GM18867 (cell line): ENCODE measurements around the gene PQBP1.
A peak's percentile ranks its signal among the peaks of the same experiment; 100 is the strongest.
"Not testable (repeated sequence)": the region's sequence is repeated elsewhere in the genome, so short reads cannot be mapped to it uniquely, and the experiment has no call there.

ENCODE experiments used
- ATAC-seq: cut with Tn5 transposase; IDR thresholded peaks from one replicate; pipeline ENCODE4 v1.9.1; 2021; ENCODE audit warnings: mild to moderate bottlenecking, moderate library complexity; ENCODE audit not compliant: unreplicated experiment

The PQBP1 gene, protein sequence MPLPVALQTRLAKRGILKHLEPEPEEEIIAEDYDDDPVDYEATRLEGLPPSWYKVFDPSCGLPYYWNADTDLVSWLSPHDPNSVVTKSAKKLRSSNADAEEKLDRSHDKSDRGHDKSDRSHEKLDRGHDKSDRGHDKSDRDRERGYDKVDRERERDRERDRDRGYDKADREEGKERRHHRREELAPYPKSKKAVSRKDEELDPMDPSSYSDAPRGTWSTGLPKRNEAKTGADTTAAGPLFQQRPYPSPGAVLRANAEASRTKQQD

DNA sequence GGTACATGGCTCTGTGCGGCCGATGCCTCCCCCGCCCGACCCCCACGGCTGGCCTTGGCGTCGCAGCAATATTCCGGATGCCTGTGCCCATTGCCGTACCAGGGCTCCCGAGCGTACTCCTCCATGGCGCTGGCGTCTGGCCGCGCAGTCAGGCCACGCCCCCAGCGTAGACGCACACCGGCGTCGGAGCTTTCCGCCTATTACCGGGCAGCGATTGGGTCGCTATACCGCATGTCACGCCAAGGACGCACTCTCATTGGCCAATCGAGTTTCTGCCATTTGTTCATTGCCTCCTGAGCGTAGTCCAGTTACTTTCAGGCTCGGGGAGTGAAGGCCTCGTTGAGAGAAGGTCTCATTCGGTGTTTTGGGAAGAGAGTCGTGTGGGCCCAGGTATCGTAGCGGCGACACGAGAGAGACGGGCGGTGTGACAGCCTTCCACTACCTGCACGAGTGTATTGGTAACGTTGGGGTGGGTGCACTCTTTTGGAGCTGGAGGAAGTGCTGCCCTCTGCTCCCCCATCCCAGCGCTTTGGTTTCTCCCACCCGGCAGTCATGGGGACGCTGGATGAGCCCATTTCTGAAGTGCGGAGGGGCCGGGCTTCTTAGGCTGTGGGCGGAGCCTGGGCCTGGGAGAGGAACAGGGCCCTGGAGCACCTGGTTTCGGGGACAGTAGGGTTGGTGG lies at the start of gene PQBP1, which contains the start of gene TIMM17B:
Gene PQBP1, plus strand, starts transcription at position 306 of the 682 bp plus-strand sequence. CDS start 580 bp downstream, outside the sequence.
Gene TIMM17B, minus strand, starts transcription at position 144 of the 682 bp plus-strand sequence. Its CDS starts 19 bp downstream, at position 125.
- peak; percentile 87 for ATAC-seq

DNA sequence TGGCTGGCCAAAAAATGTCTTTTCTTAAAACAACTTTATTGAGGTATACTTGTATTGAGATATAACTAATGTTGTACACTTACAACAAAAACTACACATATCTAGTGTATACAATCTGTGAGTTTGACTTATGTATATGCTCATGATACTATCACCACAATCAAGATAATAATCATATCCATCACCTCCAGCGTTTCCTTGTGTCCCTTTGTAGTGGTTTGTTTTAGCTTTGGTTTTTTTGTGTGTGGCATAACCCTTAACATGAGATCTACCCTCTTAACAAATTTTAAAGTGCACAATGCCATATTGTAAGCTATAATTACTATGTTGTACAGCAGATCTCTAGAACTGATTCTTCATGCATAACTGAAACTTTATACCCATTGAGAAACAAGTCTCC lies 48.9 kb upstream of the PQBP1 start:
- no peak for ATAC-seq

DNA sequence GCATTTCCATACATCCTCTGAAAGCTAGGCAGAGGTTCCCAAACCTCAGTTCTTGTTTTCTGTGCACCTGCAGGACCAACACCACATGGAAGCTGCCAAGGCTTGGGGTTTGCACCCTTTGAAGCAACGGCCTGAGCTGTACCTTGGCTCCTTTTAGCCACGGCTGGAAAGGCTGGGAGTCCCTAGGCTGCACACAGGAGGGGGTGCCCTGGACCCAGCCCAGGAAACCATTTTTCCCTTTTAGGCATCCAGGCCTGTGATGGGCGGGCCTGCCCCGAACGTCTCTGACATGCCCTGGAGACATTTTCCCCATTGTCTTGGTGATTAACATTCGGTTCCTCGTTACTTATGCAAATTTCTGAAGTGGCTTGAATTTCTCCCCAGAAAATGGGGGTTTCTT lies 44.9 kb upstream of the PQBP1 start:
- no peak for ATAC-seq

DNA sequence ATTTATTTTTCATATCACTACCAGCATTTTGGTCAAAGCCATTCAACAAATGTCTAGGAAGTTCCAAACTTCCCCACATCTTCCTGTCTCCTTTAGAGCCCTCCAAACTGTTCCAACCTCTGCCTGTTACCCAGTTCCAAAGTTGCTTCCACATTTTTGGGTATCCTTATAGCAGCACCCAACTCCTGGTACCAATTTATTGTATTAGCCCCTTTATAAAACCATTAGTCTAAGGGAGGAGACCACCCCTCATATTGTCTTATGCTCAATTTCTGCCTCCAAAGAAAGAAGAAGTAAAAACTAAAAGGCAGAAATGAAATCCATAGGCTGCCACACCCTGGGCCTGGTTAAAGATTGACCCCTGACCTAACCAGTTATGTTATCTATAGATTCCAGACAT lies 44.2 kb upstream of the PQBP1 start:
- not testable (repeated sequence) for ATAC-seq

DNA sequence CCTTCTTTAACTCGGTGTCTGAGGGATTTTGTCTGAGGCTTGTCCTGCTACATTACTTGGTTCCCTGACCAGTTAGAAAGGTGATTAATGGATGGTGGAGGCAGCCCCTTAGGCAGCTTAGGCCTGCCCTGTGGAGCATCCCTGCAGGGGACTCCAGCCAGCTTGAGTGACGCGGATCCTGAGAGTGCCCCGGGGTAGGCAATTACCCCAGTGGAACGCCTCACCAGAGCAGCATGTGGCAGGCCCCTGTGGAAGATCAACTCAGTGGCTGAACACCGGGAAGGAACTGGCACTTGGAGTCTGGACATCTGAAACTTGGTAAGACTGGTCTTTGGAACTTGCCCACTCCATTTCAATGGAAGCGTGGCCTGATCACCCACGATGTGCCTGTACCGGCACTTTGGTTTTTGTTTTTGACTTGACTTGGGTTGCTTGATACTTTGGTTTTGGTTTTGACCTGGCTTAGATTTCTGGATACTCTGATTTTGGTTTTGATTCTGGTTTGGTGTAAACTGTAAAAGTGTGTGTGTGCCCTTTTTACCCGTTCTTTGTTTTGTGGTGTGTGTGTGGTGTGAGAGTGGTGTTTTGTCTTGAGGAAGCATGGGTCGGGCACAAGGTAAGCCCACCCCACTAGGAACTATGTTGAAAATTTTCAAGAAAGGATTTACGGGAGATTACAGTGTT lies 43.5 kb upstream of the PQBP1 start:
- not testable (repeated sequence) for ATAC-seq

DNA sequence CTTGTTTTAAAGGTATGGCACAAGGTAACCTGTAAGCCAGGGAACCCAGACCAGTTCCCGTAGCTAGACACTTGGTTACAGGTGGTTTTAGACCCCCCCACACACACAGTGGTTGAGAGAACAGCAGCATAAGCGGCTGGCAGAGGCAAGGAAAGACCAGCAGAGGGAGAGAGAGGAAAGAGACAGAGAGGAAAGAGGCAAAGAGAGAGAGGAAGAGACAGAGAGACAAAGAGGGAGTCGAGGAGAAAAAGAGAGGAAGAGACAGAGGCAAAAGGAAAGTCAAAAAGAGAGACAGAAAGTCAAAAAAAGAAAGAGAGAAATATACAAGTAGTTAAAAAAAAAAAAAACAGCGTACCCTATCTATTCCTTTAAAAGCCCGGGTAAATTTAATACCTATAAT lies 42.8 kb upstream of the PQBP1 start:
- no peak for ATAC-seq

DNA sequence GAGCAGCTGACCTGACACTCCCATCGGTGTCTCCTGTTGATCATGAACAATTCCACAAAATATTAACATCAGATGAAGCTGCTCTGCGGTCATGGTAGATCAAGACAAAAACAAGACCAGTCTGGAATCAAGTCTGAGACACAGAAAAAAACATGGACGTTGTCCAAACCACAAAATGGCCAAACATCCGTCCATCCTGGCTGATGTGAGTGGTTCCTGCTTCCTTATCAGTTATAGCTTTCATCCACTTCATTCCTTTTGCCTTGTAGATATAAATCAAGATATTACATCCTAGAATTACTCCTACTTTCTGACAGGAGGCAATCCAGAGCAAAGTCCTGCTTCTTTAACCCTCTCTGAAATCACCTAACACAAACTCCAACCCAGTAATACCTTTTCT lies 33.5 kb upstream of the PQBP1 start:
- ATAC-seq, result no peak

DNA sequence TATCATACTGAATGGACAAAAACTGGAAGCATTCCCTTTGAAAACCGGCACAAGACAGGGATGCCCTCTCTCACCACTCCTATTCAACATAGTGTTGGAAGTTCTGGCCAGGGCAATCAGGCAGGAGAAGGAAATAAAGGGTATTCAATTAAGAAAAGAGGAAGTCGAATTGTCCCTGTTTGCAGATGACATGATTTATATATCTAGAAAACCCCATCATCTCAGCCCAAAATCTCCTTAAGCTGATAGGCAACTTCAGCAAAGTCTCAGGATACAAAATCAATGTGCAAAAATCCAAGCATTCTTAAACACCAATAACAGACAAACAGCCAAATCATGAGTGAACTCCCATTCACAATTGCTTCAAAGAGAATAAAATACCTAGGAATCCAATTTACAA lies 25.7 kb upstream of the PQBP1 start:
- ATAC-seq, result not testable (repeated sequence)

DNA sequence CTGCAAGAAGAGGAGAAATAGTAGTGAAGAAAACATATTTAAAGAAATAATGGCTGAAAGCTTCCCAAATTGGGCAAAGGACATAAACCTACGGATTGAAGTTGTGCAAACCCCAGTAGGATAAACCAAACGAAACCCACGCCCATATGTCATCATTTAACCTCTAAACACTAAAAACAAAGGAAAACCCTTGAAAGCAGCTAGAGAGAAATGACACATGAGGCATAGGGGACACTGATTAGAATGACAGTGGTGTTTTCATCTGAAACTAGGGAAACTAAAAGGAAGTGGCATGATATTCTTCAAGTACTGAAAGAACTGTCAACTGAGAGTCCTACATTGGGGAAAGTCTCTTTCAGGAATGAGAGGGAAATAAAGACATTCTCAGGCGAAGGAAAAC lies 20.8 kb upstream of the PQBP1 start:
- not testable (repeated sequence) for ATAC-seq

DNA sequence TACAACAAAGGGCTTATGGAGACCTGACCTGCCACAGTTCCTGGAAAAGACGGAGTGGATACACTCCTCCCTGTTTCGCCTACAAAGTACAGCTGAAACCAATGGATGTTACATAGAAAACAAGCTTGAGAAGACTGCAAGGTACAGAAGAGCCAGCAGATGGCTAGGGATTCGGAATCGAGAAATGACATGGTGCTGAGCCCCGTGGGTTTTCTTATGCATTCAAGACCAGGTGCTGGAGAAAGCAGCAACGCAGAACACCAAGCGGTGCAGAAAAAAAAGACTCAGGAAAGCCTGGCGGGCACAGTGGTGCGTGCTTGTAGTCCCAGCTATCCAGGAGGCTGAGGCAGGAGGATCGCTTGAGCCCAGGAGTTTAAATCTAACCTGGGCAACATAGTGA lies 14.0 kb upstream of the PQBP1 start:
- ATAC-seq, result no peak

DNA sequence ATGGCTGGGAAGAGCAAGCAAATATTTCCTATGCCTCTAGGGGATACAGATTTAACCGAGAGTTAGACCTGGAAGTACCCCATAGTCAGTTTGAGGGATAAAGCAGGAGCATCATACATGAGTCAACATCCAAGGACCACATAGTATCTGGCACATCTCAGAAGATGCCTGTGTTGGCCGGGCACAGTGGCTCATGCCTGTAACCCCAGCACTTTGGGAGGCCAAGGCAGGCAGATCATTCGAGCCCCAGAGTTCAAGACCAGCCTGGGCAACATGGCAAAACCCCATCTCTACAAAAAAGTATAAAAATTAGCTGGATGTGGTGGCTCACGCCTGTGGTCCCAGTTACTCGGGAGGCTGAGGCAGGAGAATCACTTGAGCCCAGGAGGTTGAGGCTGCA lies 11.1 kb upstream of the PQBP1 start:
- not testable (repeated sequence) for ATAC-seq

DNA sequence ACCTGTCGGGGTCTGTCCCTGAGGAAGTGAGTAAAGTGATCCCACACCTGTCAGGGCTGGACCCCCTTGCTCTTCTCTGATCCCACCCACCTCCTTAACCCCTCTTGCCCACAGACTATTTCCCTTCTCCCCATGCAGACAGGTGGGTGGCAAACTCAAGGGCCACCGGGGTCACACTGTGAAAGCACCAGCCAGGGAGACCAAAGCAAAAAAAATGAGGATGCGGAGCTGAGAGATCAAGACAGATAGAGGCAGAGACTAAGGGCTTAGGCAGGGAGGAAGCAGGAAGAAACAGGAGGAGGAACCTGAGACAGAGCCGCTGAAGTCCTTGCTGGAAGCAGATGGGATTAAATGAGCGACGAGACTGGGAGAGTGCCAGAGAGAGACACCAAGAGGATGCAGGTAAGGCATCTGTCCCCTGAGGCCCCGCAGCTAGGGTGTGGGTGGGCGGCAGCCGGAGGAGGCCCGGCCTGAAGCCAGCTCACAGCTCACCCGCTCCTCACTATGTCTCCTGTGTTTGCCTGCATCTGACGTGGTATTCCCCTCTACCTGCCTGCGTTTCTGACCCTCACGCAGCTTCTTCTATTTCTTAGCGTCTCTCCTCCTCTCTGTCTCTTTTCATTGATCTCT lies 7.3 kb upstream of the PQBP1 start:
- peak; percentile 2 for ATAC-seq

DNA sequence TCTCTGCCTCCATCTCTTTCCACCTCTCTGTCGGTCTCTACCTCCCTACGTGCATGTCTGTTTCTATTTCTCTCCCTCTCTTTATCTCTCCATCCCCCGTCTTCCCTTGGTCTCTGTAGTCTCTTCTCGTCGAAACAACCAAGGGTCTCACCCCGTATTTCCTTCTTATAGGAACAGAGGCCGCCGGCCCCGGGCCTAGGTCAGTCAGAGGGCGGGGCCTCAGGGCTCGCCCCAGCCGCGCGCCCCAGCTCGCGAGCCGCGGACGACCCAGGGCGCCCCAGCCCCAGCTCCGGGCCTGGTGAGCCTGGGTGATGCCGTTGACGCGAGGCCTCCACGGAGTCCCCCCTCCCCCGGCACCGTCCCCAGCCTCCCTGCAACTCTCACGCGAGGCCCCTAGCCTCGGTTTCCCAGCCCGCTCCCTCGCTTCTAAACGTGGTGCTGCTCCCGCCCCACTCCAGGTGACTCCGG lies 6.8 kb upstream of the PQBP1 start:
- peak; percentile 51 for ATAC-seq

DNA sequence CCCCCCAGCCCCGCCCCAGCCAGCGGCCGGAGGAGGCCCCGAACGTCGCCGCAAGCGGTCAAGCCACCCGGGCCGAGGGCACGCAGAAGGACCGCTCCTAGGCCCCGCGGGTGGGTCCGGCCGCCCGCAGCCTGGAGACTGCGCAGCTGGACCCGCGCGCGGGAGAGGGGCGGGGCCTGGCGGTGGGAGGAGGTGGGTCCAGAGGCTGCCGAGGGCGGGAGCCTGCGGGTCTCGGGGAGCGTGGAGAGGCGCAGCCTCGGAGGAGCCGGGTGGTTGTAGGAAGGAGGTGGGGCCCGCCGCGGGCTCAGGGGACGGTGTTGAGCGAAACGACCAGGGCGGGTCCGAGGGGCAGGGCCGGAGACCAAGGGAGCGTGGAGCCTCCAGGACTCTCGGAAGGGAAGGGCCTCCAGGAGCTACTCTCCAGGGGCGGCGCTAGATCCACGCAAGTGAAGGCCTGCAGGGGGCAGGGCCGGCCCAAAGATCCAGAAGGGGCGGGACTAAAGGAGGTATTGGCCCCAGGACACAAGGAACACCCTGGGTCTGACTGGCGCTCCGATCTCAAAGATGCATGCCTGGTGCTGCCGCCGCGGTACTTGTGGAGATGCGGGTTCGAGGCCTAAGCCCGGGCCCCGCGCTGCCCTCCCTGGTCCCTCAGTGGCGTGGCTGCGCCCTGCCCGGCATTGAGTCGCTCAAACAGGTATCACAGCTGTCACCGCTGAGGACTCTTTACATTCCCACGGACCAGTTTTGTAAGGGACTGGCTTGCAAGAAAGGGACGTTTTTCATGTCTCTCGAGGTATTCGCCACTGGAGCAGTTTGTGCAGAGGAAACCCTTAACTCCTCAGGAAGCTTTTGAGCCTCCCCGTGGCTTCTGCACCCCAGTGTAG lies 6.1 kb upstream of the PQBP1 start:
- peak; percentile 76 for ATAC-seq

DNA sequence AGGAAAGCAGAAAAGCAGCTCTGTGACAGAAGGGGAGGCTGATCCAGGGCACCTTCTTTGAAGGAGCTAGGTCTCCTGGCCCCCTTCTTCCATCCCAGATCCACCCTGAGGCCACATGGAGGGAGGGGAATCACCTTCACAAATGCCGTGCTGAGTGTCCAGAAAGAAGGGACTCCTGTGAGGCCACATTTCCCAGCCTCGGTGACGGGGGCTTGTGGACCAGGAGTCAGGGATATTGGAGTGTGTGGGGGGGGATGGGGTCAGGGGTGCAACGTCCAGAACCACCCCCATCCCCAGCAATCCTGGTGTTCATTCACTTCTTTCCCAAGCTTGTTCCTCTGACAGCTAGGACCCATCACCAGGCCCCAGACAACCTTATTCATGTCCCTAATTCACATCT lies 4.8 kb upstream of the PQBP1 start:
- no peak for ATAC-seq

DNA sequence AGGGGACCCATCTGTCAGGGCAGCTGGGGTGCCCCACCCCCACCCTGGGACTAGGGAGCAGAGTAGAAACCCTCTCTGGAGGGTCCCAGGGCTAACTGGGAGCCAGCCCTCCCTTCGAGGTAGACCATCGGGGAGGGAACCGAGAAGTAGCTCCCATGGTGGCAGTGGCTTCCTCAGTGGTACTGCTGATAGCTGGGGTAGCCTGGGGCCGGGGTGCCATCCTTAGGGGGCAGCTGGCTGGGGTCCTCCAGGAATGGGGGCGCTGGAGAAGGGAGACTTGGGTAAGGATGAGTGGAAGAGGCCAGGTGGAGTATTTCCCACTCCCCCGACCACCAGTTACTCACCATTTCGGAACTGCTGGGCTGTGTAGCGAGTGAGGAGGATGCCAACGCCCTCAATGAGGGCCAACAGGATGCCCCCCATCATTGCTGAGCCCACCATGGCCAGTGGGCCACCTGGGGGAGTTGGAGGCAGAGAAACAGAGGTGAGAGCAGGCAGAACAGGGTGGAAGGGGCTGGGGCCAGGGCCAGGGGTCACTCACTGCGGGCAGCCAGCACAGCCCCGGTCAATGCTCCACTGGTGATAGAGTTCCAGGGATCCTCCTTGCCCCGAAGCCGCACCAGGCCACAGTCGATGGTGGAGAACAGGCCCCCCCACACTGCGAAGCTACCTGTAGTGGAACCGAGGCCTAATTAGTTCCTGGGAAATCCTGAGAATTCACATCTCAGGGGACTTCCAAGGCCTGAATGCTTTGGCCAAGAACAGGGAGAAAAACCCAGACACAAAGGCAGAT lies 4.0 kb upstream of the PQBP1 start:
- ATAC-seq, result no peak

DNA sequence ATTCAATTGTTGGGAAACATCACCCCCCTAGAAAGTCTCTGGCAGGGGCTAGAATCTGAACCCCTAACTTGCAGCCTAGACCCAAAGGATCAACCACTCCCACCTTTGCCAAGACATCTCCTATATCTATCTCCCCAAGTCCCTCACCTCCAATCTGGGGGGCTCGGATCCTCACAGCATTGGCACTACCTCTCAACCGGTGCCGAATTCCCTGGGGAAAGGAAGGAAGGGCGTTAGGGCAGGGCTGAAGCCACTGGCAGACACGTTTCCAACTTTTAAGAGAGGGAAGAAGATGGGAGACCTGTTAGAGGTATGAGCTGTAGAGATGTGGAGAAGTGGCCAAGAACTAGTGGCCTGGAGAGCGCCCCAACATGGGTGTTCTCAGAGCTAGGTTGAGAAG lies 2.8 kb upstream of the PQBP1 start:
- ATAC-seq, result no peak

DNA sequence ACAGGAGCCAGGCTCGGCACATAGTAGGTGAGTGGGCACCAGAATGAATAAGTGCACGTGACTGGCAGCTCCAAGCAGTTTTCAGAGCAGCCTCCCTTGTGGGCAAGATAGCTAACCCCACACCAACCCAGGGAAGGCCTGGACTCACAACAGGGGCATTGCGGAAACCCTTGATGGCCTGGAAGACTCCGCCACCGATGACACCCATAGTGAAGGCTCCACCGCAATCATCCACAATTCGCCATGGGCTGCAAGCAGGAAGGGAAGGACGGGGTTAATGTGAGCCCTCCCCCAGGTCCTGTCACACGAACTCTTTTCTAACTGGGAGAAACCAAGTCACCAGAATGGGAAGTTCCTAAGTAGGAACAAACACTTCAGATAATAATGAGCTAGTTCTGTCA lies 1.1 kb upstream of the PQBP1 start:
- ATAC-seq, result no peak

DNA sequence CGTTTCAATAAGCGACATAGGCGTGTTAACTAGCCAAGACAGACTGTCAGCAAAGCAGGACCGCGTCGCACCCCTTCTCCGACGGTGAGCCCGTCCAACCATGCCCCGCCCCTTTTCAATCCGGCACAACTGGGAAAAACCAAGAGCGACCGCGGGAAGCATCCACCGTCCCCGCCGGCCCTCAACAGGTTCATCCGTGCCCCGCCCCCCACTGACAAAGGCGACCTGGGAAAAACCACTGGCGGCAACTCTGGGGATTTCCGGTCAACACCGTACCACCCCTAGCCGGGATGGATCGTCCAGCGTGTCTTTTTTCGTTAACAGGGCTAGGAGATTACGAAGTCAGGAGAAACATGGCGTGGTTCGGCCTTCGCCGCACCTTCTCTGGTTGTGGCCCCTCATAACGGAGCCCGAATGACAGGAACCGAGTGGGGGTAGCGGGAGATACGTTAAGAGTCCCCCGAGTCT lies 539 bp upstream of the PQBP1 start:
- no peak for ATAC-seq

DNA sequence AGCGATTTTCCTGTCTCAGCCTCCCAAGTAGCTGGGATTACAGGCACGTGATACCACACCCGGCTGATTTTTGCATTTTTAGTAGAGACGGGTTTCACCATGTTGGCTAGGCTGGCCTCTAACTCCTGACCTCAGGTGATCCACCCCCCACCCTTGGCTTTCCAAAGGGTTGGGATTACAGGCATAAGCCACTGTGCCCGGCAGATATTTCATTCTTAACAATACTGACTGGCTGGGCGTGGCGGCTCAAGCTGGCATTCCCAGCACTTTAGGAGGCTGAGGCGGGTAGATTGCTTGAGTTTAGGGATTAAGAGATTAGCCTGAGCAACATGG lies 1.3 kb downstream of the PQBP1 start:
- no peak for ATAC-seq
